Measurements from ENCODE around the gene TCIRG1.
"Not testable (repeated sequence)": the region's sequence is repeated elsewhere in the genome, so short reads cannot be mapped to it uniquely, and the experiment has no call there.

Gene TCIRG1, protein sequence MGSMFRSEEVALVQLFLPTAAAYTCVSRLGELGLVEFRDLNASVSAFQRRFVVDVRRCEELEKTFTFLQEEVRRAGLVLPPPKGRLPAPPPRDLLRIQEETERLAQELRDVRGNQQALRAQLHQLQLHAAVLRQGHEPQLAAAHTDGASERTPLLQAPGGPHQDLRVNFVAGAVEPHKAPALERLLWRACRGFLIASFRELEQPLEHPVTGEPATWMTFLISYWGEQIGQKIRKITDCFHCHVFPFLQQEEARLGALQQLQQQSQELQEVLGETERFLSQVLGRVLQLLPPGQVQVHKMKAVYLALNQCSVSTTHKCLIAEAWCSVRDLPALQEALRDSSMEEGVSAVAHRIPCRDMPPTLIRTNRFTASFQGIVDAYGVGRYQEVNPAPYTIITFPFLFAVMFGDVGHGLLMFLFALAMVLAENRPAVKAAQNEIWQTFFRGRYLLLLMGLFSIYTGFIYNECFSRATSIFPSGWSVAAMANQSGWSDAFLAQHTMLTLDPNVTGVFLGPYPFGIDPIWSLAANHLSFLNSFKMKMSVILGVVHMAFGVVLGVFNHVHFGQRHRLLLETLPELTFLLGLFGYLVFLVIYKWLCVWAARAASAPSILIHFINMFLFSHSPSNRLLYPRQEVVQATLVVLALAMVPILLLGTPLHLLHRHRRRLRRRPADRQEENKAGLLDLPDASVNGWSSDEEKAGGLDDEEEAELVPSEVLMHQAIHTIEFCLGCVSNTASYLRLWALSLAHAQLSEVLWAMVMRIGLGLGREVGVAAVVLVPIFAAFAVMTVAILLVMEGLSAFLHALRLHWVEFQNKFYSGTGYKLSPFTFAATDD

GRCh38 chr11:68038718-68039525 lies at the start of gene TCIRG1:
TCIRG1 (plus strand) TSS chr11:68039025; CDS start chr11:68041272, 2,247 bp downstream.
- peak; percentile 45 for DNase-seq (ENCODE audit: low spot score)

GRCh38 chr11:67990546-67991346 lies 48.1 kb upstream of the TCIRG1 start:
- not testable (repeated sequence) for DNase-seq (ENCODE audit: low spot score)

DNA sequence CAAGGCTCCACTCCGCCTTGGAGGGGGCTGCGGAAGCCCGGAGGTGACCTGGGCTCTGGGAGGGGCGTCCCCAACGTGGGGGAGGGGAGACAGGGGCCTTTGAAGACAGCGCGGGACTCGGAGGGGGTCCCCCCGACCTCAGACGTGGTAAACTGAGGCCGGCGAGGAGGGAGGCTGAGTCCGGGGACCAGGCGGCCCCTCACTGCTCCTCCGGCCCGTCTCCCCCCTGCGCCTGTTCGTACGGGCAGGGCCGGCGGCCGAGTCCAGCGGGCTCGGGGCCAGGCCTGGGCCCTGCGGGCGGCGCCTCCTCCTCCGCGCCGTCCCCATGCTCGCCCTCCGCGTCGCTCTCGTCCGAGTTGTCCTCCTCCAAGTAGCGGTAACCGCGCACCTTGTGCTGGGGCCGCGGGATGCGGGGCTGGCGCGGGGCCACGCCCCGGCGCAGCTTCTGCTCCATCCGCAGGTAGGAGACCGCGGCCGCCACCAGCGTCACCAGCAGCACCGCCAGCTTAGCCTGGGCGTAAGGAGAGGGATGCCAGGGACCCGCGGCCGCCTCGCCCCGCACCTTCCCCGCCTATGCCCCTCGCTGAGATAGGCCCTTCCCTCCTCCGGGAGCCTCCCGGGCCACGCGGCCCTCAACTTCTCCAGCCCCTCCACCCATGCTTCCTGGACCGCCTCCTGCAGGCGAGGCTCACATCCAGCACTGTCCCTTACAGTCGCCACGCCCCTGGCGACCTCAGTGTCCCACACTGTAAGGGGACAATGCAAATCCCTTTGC lies 47.3 kb upstream of the TCIRG1 start:
- DNase-seq (ENCODE audit: low spot score) = not testable (repeated sequence)

DNA sequence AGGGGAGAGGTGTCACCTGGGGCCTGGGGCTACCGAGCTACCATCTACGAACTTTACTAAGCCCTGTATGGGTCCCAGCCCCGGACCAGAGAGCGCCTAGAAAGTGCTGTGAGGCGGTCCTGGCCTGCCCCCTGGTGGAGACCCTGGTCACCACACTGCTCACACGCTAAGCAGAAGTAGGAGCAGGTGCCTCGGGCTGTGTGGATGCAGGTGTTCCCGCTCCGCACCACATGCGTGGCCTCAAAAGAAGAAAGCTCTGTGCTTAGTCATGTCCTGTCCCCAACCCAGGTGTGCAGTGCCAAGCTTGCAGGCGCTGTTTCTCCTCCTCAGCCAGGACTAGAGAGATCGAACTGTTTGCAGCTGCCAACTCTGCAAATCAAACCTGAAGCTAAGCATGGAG lies 45.0 kb upstream of the TCIRG1 start:
- DNase-seq (ENCODE audit: low spot score) = peak; percentile 50

DNA sequence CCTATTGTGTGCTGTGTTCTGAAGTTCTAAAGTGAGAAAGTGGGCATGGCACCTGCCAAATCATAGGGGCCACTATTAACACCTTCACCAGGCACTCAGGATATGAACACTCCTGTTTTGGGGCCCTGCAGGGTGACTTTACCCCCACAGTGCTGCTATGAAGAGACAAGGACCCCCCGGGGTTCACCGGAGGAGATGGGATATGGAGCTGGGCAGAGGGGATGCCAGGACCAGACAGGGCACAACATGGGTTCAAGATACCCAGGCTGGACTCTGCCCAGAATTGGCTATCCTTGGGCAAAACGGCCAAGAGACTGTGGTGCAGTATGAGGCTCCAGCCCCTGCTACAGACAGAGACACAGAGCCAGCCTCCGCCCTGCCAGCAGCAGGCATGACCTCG lies 44.4 kb upstream of the TCIRG1 start:
- DNase-seq (ENCODE audit: low spot score) = not testable (repeated sequence)

DNA sequence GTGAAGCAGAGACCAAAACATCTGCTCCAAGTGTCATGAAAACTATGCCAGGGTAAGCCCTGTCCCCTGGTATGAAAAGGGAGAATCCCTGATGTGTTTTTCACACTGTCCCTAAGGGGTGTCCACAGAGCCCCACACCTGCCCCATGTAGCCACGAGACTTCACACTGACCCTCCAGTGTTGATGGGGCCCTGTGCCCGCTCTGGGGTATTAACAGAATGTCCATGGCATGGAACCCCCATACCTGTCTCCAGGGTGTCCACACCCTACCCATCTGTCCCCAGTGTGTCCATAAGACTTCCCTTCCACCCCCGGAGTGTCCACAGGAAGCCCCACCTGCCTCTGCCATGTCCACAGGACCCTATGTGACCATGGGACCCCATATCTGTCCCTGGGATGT lies 43.7 kb upstream of the TCIRG1 start:
- DNase-seq (ENCODE audit: low spot score) = not testable (repeated sequence)

- DNase-seq (ENCODE audit: low spot score) = not testable (repeated sequence)
These were observed 43.2 kb upstream of the TCIRG1 start for GRCh38 chr11:67995579-67995978.

DNA sequence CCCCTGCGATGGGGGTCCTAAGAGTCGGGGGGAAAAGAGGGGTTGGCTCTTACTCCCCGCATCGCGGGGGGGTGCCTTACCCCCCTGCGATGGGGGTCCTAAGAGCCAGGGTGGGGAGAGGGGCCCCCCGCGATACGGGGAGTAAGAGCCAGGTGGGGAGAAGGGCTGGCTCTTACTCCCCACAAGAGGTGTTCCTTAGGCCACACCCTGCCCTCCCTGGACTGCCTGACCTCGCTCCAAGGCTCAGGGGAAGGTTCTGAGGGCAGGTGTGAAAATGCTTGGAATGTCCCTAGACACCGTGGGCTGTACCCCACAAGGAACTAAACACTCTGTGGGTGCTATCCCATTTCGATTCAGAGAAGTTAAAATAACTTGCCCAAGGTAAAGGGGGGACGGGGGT lies 42.8 kb upstream of the TCIRG1 start:
- DNase-seq (ENCODE audit: low spot score) = no peak

DNA sequence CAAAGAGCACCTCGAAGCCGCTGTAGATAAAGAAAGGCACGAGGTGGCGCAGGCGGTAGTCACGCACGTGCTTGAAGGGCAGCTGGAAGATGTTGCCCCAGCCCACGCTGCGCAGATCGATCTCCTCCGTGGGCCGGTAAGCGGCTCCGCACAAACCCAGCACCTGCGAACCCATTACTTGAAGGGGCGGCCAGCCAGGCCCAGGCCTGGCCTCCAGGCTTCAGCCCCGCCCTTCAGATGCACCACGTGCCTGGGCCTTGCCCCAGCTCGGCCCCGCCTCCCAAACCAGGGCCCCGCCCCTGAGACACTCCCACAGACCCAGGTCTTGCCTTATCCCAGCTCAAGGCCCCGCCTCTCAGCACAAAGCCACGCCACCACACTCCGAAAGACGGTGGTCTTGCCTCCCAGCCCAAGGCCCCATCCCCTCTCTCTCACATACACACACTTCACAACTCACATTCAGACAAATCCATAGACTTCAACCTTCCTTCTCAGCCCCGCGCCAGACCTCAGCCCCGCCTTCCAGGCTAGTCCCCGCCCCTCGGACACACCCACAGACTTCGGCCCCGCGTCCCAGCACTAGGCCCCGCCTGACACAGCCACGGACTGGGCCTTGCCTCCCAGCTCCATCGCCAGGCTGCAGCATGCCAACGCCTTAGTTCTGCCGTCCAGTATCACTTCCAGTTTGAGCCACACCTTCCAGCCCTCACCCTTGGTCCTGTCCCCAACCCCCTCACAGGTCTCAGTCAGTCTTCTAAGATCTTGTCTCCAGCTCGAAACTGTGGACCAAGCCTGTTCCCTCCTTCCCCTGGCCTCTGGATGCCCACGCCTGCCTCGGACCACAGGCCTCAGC lies 42.0 kb upstream of the TCIRG1 start:
- peak; percentile 17 for DNase-seq (ENCODE audit: low spot score)

GRCh38 chr11:67997475-67997921 lies 41.3 kb upstream of the TCIRG1 start:
- DNase-seq (ENCODE audit: low spot score) = no peak

GRCh38 chr11:67998150-67999045 lies 40.4 kb upstream of the TCIRG1 start:
- no peak for DNase-seq (ENCODE audit: low spot score)

DNA sequence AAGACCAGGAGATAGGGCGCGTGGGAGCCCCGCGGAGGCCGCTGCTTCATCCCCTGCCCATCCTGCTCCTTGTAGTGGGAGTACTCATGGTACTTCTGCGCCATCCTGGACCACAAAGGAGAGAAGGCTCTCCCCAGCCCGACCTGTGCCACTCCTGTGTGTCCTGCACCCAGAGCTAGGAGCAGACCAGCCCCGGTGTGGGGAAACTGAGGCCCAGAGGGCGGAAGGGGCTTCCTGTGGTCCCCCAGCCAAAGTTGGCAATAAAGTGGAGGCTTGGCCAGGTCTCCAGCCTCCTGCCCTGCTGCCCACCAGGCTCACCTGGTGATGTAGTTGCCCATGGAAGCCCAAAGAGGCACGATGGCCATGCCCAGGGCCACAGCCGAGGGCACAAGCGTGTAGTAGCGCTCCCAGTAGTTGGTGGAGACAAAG lies 39.6 kb upstream of the TCIRG1 start:
- no peak for DNase-seq (ENCODE audit: low spot score)

DNA sequence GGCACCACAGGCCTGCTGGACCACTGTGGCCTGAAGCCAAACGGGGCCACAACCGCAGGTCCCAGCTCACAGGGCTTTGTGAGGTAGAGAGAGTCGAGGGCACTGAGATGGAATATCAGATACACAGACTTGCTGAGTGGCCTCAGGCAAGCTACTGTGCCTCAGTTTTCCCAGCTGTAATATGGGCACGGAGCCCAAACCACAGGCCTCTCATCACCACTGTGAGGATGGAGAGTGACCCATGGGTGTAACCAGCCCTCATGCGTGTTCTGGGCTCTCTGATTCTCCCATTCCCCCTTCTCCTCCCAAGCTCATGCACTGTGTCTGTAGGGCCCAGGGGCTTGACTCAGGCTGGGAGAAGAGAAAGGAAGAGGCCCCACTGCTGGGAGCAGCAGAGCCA lies 39.1 kb upstream of the TCIRG1 start:
- no peak for DNase-seq (ENCODE audit: low spot score)

DNA sequence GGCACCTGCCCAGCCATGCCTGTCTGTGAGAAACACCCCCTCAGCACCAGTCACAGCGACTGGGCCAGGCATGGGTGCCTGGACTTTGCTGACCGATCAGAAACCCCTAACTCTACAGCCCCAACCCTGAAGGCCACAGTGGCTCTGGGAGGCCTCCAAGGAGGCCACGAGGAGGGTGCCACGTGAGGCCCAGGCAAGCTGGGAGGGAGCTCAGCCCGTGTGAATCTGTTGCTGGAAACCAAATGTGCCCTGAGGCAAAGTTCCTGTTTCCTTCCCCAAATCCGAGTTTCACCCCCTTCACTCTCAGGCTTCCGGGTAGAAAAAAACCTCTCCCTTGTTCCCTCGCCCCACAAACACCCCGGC lies 36.3 kb upstream of the TCIRG1 start:
- DNase-seq (ENCODE audit: low spot score) = no peak

- peak; percentile 51 for DNase-seq (ENCODE audit: low spot score)
These were observed 35.6 kb upstream of the TCIRG1 start for GRCh38 chr11:68002938-68003845.

DNA sequence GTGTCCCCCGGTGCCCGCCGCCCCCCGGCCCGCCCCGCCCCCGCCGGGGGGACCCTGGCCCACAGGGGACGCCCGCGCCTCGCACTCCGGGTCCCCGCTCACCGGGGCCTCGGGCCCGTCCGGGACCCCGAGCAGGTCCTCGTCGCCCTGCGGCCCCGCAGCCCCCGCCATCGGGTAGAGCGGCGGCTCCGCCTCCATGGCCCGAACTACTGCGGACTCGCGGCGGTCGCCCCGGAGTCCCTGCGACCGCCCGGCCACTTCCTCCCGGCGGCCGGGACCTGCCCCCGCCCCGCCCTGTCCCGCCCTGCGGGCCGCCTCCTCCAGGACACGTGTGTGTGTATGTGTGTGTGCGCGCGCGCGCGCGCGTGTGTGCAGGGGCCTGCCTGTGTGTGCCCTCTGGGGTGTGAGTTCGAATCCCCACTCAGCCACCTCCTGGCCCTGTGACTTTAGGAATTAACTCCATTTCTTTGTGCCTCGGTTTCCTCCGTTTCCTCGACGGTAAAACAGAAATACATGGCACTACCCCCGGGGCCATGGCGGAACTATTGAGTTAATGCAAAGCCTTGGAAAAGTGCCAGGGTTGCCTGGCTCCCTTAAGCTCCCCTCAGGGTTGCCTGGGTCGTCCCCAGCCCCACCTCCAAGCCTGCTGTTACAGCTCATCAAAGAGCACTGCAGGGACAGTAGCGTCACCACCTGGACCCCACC lies 34.8 kb upstream of the TCIRG1 start, which contains the start of gene UNC93B1:
Gene UNC93B1, minus strand, starts transcription at position 252 of the 705 bp plus-strand sequence. Its CDS starts 54 bp downstream, at position 198.
- DNase-seq (ENCODE audit: low spot score) = peak; percentile 80
